Neuronal stem cell (in vitro differentiated cells): Measurements from ENCODE around the gene FERMT2.

Experiments
- DNase-seq: peaks from one replicate; pipeline ENCODE4 v3.0.0-alpha.2; 2013; ENCODE audit warnings: low spot score
- H2AFZ ChIP-seq: one replicate; pipeline ENCODE4 v1.6.1; 2013; ENCODE audit warnings: mild to moderate bottlenecking, low read length, inconsistent platforms
- H2AK5ac ChIP-seq: 2 replicates; pipeline ENCODE4 v1.6.1; 2013; ENCODE audit warnings: low read depth, mild to moderate bottlenecking, inconsistent platforms, low read length, moderate library complexity, mixed read lengths
- H2BK120ac ChIP-seq: 2 replicates; pipeline ENCODE4 v1.6.1; 2013; ENCODE audit warnings: low read depth, mild to moderate bottlenecking, inconsistent platforms, low read length, moderate library complexity, mixed read lengths
- H2BK12ac ChIP-seq: one replicate; pipeline ENCODE4 v1.6.1; 2013; ENCODE audit warnings: low read length, inconsistent platforms
- H2BK15ac ChIP-seq: 2 replicates; pipeline ENCODE4 v1.6.1; 2013; ENCODE audit warnings: mild to moderate bottlenecking, low read length, inconsistent platforms, mixed read lengths
- H2BK5ac ChIP-seq: one replicate; pipeline ENCODE4 v1.6.1; 2013; ENCODE audit warnings: inconsistent platforms, mild to moderate bottlenecking, low read length, moderate library complexity
- H3K14ac ChIP-seq: one replicate; pipeline ENCODE4 v1.6.1; 2013; ENCODE audit warnings: low read length, inconsistent platforms
- H3K18ac ChIP-seq: 2 replicates; pipeline ENCODE4 v1.6.1; 2013; ENCODE audit warnings: low read length, inconsistent platforms
- H3K23ac ChIP-seq: 2 replicates; pipeline ENCODE4 v1.6.1; 2013; ENCODE audit warnings: low read depth, mild to moderate bottlenecking, mixed read lengths, low read length, inconsistent platforms; ENCODE audit not compliant: poor library complexity
- H3K27ac ChIP-seq: replicated peaks from 3 replicates; pipeline ENCODE4 v1.5.1; 2013; ENCODE audit warnings: low read length, inconsistent platforms
- H3K27me3 ChIP-seq, 3 experiments: 2 replicates each; pipeline ENCODE4 v1.6.1; 2013; ENCODE audit warnings: low read length in 3 of 3, mild to moderate bottlenecking in 2 of 3, inconsistent platforms in 1 of 3, low read depth in 1 of 3, mixed read lengths in 1 of 3, moderate library complexity in 1 of 3; ENCODE audit not compliant: control insufficient read depth in 3 of 3, insufficient read depth in 3 of 3
- H3K36me3 ChIP-seq, 2 donors: replicated peaks in 1 of 2; 2 replicates each; pipeline ENCODE4 v1.6.1; 2013; ENCODE audit warnings: low read length in 2 of 2; ENCODE audit not compliant: control insufficient read depth in 2 of 2, insufficient read depth in 2 of 2
- H3K4ac ChIP-seq: 2 replicates; pipeline ENCODE4 v1.6.1; 2013; ENCODE audit warnings: inconsistent platforms, mild to moderate bottlenecking, low read length, moderate library complexity
- H3K4me1 ChIP-seq, 2 donors: 1 replicate in 1 of 2; 2 replicates in 1 of 2; pipeline ENCODE4 v1.6.1; 2013; ENCODE audit warnings: low read length in 2 of 2, low read depth in 1 of 2; ENCODE audit not compliant: control insufficient read depth in 2 of 2, insufficient read depth in 1 of 2
- H3K4me2 ChIP-seq: one replicate; pipeline ENCODE4 v1.6.1; 2013; ENCODE audit warnings: mild to moderate bottlenecking, low read length, inconsistent platforms; ENCODE audit not compliant: insufficient read depth, poor library complexity, severe bottlenecking
- H3K4me3 ChIP-seq, 2 donors: 2 replicates each; pipeline ENCODE4 v1.5.1; 2013; ENCODE audit warnings: low read length in 2 of 2, mild to moderate bottlenecking in 2 of 2, inconsistent platforms in 1 of 2, moderate library complexity in 1 of 2
- H3K79me1 ChIP-seq: one replicate; pipeline ENCODE4 v1.6.1; 2013; ENCODE audit warnings: low read depth, mild to moderate bottlenecking, inconsistent platforms, low read length, moderate library complexity
- H3K9ac ChIP-seq: one replicate; pipeline ENCODE4 v1.6.1; 2013; ENCODE audit warnings: mild to moderate bottlenecking, low read depth, low read length, inconsistent platforms; ENCODE audit not compliant: poor library complexity
- H3K9me3 ChIP-seq, 2 donors: replicated peaks in 1 of 2; 2 replicates each; pipeline versions ENCODE3 to v1.6.1; 2013; ENCODE audit warnings: low read length in 2 of 2, mild to moderate bottlenecking in 2 of 2, inconsistent platforms in 1 of 2, low read depth in 1 of 2, mixed read lengths in 1 of 2, moderate library complexity in 1 of 2; ENCODE audit not compliant: control insufficient read depth in 2 of 2, insufficient read depth in 1 of 2
- H4K8ac ChIP-seq: one replicate; pipeline ENCODE4 v1.6.1; 2013; ENCODE audit warnings: low read depth, mild to moderate bottlenecking, inconsistent platforms, low read length, moderate library complexity
- H4K91ac ChIP-seq: one replicate; pipeline ENCODE4 v1.6.1; 2013; ENCODE audit warnings: low read length, low read depth, mild to moderate bottlenecking, inconsistent platforms; ENCODE audit not compliant: poor library complexity
- WGBS, 2 donors: extraction: QIAGEN DNeasy Blood & Tissue Kit; methylation state at CpG; one replicate each; pipeline ENCODE4 v1.1.7; 2013; ENCODE audit warnings: missing lambda C conversion rate in 2 of 2, mixed read lengths in 1 of 2; ENCODE audit not compliant: insufficient read length in 2 of 2, insufficient replicate concordance in 1 of 2; ENCODE audit errors: extremely low coverage in 2 of 2; 5-methylcytosine and 5-hydroxymethylcytosine counted together

FERMT2 gene

GRCh38 chr14:52856139-52856538, 94.7 kb downstream of the FERMT2 start:
- H3K23ac ChIP-seq, result no peak overlapping the region
- H2AK5ac ChIP-seq, result no peak overlapping the region
- H2AFZ ChIP-seq, result no peak overlapping the region
- no peaks in the 10 kb centered on the region for H3K27me3 ChIP-seq
- no peak overlapping the region for H3K27ac ChIP-seq
- H3K4me3 ChIP-seq, result no peak overlapping the region
- H3K9me3 ChIP-seq, result no peaks in the 10 kb centered on the region
- no peak overlapping the region for H3K18ac ChIP-seq
- H3K14ac ChIP-seq, result no peak overlapping the region
- no peak overlapping the region for H2BK15ac ChIP-seq
- H3K4me2 ChIP-seq, result no peak overlapping the region
- H3K4ac ChIP-seq, result no peak overlapping the region
- H2BK12ac ChIP-seq, result no peak overlapping the region
- DNase-seq, result no peak
- no peak overlapping the region for H3K9ac ChIP-seq
- no peak overlapping the region for H4K91ac ChIP-seq
- H2BK5ac ChIP-seq, result no peak overlapping the region
- no peak overlapping the region for H4K8ac ChIP-seq
- no peaks in the 10 kb centered on the region for H3K79me1 ChIP-seq
- H2BK120ac ChIP-seq, result no peak overlapping the region
- no CpG with 5 or more reads among the region's 4 CpGs for WGBS, 2 donors
- H3K4me1 ChIP-seq, result no peaks in the 10 kb centered on the region
- peaks cover 10 to 56% of the 10 kb centered on the region in 2 donors for H3K36me3 ChIP-seq

GRCh38 chr14:52853522-52853854, 97.4 kb downstream of the FERMT2 start:
- H3K27ac ChIP-seq, result no peak overlapping the region
- no peak overlapping the region for H2BK120ac ChIP-seq

DNA sequence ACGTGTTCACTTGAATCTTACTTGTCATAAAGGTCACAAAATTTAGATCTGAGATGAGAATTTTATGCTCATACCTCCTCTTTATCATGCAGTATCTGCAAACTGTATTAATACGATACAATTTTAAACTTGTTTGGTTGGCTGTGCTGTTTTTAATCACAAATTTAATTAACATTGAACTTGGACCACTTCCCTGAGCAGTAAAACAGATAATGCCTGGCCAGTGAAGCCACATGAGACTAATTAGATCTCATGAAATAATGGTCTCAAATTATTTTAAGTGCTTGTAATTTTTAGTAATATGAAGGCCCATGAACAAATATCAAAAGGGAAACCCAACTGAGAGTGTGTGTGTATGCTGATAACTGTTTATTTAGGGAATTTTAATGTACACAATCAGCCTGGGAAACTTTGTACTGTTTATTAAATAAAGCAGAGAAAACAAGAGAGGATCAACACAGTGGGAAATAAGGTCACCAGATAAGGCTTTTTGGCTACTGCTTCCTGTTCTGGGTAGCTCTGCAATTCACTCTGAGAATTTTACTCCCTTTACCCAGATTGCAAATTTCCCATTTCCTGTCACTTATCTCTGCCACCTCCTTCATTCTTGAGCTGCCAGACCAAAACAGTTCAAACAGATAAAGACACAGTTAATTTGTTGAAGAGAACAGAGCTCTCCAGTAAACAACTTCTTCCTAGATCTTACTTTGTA, 97.9 kb downstream of the FERMT2 start:
- no peak overlapping the region for H3K27ac ChIP-seq
- H2AFZ ChIP-seq, result no peak overlapping the region
- WGBS, 2 donors, result no CpG with 5 or more reads among the region's 2 CpGs
- H4K91ac ChIP-seq, result no peak overlapping the region
- H3K27me3 ChIP-seq, result no peaks in the 10 kb centered on the region
- no peak overlapping the region for H2BK120ac ChIP-seq
- no peak overlapping the region for H2AK5ac ChIP-seq
- no peak overlapping the region for H3K9ac ChIP-seq
- no peak overlapping the region for H2BK15ac ChIP-seq
- H3K36me3 ChIP-seq, result peaks cover 4 to 25% of the 10 kb centered on the region in 2 donors
- no peak overlapping the region for H3K23ac ChIP-seq
- H4K8ac ChIP-seq, result no peak overlapping the region
- no peak overlapping the region for H3K18ac ChIP-seq
- H3K4ac ChIP-seq, result no peak overlapping the region
- no peak overlapping the region for H3K4me2 ChIP-seq
- H3K4me1 ChIP-seq, result peaks cover 0 to 2% of the 10 kb centered on the region in 2 donors
- no peak overlapping the region for H3K14ac ChIP-seq
- H3K79me1 ChIP-seq, result no peaks in the 10 kb centered on the region
- no peaks in the 10 kb centered on the region for H3K9me3 ChIP-seq
- no peak overlapping the region for H2BK5ac ChIP-seq
- DNase-seq, result no peak
- H3K4me3 ChIP-seq, result no peak overlapping the region
- H2BK12ac ChIP-seq, result no peak overlapping the region

More at GRCh38 chr14:52853522-52853854, 97.4 kb downstream of the FERMT2 start:
- Histone ChIP-seq H2AFZ (no peak overlapping the region), H3K4me2 (no peak overlapping the region), H3K18ac (no peak overlapping the region), H3K79me1 (no peaks in the 10 kb centered on the region), H3K9ac (no peak overlapping the region), H3K36me3 (peaks cover 6 to 30% of the 10 kb centered on the region in 2 donors), H2BK5ac (no peak overlapping the region), H3K27me3 (no peaks in the 10 kb centered on the region), H2AK5ac (no peak overlapping the region), H3K4me1 (peaks cover 0 to 2% of the 10 kb centered on the region in 2 donors), H3K4me3 (no peak overlapping the region), H3K4ac (no peak overlapping the region), H2BK15ac (no peak overlapping the region), H3K9me3 (no peaks in the 10 kb centered on the region), H4K91ac (no peak overlapping the region), H4K8ac (no peak overlapping the region), H3K14ac (no peak overlapping the region), H3K23ac (no peak overlapping the region), H2BK12ac (no peak overlapping the region)
- DNase-seq, result no peak
- no CpG with 5 or more reads among the region's 3 CpGs for WGBS, 2 donors

DNA sequence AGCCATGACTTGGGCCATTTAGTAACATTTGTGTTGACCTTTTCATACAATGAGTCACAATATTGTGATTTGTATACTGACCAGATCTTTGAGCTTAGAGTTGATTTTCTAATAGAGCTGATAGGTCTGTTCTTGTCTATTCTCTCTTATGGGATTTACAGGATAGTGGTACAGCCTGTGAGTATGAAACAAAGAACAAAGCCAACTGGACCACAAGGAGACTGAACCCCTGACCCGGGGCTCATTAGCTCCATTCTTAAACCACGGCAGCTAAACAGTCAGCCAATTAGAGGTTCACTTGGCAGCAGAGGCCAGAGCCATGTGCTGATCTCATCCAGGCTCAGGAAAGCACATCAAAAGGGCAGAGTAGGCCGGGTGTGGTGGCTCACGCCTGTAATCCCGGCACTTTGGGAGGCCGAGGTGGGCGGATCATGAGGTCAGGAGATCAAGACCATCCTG, 100.4 kb downstream of the FERMT2 start:
- Histone ChIP-seq H3K27me3 (no peaks in the 10 kb centered on the region), H2AFZ (no peak overlapping the region), H3K4me1 (peaks cover 0 to 2% of the 10 kb centered on the region in 2 donors), H2BK15ac (no peak overlapping the region), H3K4me2 (no peak overlapping the region), H3K4me3 (no peak overlapping the region), H3K9me3 (no peaks in the 10 kb centered on the region), H3K18ac (no peak overlapping the region), H4K91ac (no peak overlapping the region), H2AK5ac (no peak overlapping the region), H3K23ac (no peak overlapping the region), H3K36me3 (peaks cover 0 to 4% of the 10 kb centered on the region in 2 donors), H3K27ac (no peak overlapping the region), H3K14ac (no peak overlapping the region), H3K9ac (no peak overlapping the region), H2BK5ac (no peak overlapping the region), H4K8ac (no peak overlapping the region), H2BK12ac (no peak overlapping the region), H3K79me1 (no peaks in the 10 kb centered on the region), H3K4ac (no peak overlapping the region), H2BK120ac (no peak overlapping the region)
- no CpG with 5 or more reads among the region's 7 CpGs for WGBS, 2 donors
- DNase-seq, result no peak
